ENCODE measurements around the gene PLEKHB2.
"Not testable (repeated sequence)": the region's sequence is repeated elsewhere in the genome, so short reads cannot be mapped to it uniquely, and the experiment has no call there.

The PLEKHB2 gene

DNA sequence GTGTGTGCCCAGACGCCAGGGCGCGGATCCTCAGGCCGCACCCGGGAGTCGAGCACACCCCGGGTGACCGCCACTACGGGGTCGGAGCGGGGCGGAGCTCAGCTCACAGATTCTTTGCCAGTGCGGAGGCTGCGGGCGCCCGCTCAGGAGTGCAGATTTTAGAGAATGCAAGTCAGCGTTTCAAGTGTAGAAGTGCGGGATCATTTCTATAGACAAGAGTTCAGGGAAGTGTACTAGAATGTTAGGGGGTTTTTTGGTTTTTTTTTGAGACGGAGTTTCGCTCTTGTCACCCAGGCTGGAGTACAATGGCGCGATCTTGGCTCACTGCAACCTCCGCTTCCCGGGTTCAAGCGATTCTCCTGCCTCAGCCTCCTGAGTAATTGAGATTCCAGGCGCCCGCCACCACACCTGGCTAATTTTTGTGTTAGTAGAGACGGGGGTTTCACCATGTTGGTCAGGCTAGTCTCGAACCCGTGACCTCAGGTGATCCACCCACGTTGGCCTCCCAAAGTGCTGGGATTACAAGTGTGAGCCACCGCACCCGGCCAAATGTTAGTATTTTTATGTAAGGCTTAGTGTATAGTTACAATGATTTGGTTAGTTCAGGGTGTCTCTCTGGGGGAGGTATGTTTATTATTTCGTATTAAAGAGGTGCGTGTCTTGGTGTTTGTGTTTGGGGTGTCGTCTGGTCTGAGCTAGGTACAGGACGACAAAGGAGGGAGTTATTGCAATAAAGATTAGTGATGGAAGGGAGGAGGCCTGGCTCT is 11.3 kb upstream of the PLEKHB2 start:
- no peak for DNase-seq (ENCODE audit: low read depth in 2 of 2)

DNA sequence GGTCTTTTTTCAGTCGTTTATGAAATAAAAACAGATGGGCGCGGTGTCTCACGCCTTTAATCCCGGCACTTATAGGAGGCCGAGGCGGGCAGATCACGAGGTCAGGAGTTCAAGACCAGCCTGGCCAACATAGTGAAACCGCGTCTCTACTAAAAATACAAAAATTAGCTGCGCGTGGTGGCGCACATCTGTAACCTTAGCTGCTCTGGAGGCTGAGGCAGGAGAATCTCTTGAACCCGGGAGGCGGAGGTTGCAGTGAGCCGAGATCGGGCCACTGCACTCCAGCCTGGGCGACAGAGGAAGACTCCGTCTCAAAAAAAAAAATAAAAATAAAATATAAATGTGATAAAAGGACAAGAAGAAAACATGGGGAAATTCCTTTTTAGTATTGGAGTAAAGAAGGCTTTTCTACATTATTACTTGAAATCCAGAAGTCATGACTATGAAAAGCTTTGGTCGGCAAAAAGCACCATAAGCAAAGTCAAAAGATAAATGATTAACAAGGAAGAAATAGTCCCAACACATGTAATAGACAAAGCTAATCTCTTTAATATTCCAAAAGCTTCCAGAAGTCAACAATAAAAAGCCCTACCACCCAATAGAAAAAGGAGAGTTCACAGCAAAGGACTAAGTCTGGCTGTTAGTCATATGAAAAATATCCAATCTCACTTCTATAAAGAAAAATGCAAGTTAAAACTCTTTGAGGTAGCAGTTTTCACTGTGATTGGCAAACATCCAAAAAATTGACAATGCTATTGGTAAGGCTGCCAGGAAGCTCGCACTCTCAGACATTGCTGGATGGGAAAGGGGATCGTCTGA is 10.5 kb upstream of the PLEKHB2 start:
- DNase-seq (ENCODE audit: low read depth in 2 of 2): no peak

DNA sequence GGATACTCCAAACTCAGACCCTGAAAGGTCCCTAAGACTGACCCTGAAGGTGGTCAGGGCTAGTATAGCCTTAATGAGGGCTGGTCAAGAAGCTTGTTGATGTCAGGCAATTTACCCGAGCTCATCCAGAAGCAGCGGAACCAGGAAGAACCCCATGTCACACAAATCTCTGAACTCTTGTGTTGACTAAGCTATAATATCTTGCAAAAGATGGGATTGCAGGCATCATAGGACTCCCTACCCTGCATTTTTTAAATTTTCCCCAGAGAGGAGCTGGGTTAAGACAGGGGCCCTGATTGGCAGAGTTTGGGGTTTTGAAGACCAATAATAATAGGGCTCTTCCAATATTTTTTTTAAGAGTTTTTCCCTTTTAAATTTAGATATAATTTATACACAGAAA is 2.0 kb upstream of the PLEKHB2 start:
- DNase-seq (ENCODE audit: low read depth in 2 of 2): no peak

DNA sequence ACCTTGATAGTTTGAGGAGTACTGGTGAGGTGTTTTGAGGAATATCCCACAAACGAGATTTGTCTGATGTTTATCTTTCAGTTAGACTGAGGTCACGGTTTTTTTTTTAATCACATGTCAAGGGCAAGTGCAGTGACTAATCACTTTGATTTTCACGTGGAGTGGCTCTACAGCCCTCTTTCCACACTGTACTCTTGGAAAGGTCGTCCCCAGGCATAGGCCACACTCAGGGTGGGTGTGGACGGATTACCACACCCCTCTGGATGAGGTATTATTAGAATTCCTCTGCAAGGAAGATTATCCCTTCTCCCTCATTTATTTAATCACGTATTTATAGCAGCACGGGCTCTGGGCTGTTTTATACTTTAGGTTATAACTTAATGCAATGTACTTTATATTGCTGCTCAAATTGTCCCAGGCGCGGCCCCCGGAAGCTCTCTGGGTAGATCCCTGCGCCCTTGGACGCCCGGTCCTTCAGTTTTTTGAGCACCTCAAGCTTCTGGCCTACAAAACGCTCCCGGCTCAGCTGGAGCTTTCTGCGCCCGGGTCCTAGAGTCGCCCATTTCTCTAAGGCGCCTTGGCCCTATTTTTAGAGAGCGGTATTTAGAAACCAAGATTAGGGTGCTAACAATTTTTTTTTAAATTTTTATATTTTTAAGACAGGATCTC is 515 bp upstream of the PLEKHB2 start:
- peak in 1 of 2 donors; percentile 21 for DNase-seq (ENCODE audit: low read depth in 2 of 2)

DNA sequence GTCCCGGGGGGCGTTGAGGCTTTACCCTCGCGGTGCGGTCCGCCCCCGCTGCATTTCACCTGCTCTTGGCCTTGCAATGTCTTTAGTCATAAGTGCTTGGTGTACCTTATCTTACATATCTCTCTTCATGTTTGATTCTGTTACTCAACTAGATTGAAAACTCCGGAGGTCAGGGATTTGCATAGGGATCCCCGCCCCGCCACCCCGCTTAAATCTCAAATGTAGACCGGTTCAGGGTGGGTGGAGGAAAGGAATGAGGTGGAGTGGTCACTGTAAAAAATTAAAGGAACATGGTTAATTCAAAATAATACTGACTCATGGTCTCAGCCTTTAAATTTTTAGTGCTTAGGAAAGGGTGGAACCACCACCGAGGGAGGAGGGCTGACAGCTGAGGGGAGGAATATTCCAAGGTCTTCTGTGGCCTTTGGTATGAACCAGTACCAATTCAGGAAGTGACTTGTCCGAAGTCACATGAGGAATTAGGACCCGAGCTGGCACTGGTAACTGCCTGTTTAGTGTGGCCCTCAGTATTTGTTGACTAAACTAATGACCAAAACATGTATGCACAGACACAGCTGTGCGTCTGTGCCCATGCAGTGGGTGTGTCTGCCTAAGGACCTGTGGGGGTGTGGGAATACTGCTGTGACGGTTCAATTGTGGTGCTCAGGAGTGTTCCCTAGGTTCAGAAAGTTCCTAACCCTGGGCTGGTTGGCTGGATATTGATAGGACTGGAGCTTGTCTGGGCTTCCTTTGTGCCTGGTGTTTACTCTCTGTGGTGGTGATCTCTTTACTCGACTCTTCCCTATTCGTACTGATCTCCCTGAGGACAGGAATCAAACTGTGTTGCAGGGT is 1.0 kb downstream of the PLEKHB2 start:
- DNase-seq (ENCODE audit: low read depth in 2 of 2): no peak

DNA sequence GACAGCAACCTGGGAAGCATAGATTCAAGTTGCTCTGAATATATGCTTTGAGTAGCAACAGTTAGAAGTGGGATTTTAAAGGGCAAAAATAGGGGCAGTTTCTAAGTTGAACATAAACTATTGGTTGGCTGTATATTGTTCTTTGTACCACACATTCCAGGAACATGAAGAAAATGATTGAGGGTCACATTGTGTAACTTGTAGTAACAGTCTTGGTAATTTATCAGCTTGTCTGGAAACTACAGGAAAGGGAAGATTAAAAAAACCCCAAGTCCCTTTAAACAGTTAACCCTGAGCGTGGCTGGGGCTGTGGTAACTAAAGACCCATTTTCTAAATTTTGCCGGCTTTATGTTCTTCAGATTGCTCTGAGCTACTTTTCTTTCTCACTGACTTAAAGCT is 7.4 kb downstream of the PLEKHB2 start:
- DNase-seq (ENCODE audit: low read depth in 2 of 2): no peak

GRCh38 chr2:131113566-131114227 is 8.6 kb downstream of the PLEKHB2 start:
- DNase-seq (ENCODE audit: low read depth in 2 of 2): no peak

- DNase-seq (ENCODE audit: low read depth in 2 of 2): not testable (repeated sequence)
Measured at GRCh38 chr2:131114950-131115349, 9.8 kb downstream of the PLEKHB2 start.

DNA sequence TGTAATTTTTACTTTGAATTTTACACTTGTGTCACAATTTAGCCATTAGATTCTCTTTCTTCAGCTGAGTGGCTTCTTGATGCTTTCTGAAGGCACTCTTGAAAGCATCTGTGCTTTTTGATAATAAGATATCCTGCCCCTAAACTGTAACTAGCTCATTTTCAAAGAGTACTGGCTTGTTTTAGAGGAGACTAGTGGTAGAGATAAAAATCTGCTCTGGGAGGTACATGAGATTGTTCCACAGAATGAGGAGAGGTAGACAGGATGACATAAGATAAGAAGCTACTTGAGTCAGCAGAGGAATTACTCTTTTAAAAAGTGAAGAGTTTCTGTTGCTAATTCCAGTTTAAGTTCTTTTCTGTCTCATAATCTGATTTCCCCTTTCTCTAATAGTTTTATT is 10.6 kb downstream of the PLEKHB2 start:
- DNase-seq (ENCODE audit: low read depth in 2 of 2): no peak

GRCh38 chr2:131120815-131121317 is 15.7 kb downstream of the PLEKHB2 start:
- no peak for DNase-seq (ENCODE audit: low read depth in 2 of 2)

DNA sequence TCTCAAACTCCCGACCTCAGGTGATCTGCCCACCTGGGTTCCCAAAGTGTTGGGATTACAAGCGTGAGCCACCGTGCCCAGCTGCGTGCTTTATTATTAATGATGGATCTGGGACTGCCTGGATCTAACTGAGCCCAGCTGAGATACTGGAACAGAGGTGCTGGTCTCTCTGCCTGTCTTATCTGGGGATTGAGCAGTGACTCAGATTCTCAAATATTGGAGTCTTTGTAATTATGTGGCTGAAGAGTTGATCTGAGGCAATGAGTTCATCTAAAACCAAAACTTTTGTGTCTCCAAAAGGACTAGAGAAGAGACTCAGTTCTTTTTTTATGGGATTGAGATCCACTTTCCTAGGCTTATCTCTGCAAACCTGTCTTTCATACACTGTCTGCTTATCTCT is 16.3 kb downstream of the PLEKHB2 start:
- no peak for DNase-seq (ENCODE audit: low read depth in 2 of 2)

GRCh38 chr2:131122496-131122895 is 17.4 kb downstream of the PLEKHB2 start:
- DNase-seq (ENCODE audit: low read depth in 2 of 2): no peak

DNA sequence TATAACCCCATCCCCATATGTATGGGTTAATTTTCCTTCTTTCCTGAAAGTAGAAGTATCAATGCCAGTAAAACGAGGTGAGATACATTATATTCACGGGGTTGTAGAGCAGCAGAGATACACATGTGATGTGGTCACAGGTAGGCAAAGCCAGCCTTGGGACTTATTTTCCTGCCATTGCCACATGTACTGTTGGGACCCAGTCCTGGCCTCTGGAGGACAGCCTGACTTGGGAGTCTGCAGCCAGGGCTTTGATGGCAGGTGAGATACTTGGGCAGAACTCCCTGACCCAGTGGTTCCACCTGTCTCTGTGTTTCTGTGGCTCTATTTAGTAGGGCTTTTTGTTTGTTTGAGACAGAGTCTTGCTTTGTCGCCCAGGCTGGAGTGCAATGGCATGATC is 18.1 kb downstream of the PLEKHB2 start:
- DNase-seq (ENCODE audit: low read depth in 2 of 2): no peak

GRCh38 chr2:131125195-131125757 is 20.1 kb downstream of the PLEKHB2 start:
- DNase-seq (ENCODE audit: low read depth in 2 of 2): no peak

GRCh38 chr2:131126436-131126835 is 21.3 kb downstream of the PLEKHB2 start:
- DNase-seq (ENCODE audit: low read depth in 2 of 2): no peak

DNA sequence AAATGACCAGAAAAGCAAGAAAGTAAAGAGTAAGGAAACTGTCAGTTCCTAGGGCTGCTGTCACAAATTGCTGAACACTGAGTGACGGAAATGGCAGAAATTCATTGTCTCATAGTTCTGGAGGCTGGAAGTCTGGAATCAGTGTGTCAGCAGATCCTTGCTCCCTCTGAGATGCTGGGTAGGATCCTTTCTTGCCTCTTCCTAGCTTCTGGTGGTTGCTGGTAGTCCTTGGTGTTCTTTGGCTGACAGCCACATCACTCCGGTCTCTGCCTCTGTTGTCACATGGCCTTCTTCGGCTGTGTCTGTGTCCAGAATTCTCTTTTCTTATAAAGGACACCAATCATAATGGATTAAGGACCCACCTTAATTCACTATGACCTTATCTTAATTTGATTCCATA is 21.9 kb downstream of the PLEKHB2 start:
- no peak for DNase-seq (ENCODE audit: low read depth in 2 of 2)

GRCh38 chr2:131127981-131128380 is 22.8 kb downstream of the PLEKHB2 start:
- no peak for DNase-seq (ENCODE audit: low read depth in 2 of 2)

DNA sequence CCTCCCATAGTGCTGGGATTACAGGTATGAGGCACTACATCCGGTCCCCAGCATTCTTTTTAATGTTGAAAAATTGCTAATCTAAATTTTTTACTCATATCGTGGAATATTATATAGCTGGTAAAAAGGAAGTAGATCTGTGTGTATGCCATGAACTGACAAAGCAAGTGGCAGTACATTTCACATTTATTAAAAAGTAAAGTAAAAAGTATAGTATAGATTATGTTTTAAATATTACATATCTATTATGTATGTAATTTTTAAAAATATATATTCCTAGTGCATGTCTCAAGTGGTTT is 25.1 kb downstream of the PLEKHB2 start:
- no peak for DNase-seq (ENCODE audit: low read depth in 2 of 2)

GRCh38 chr2:131132729-131133128 is 27.6 kb downstream of the PLEKHB2 start:
- DNase-seq (ENCODE audit: low read depth in 2 of 2): no peak

GRCh38 chr2:131140581-131140980 is 35.4 kb downstream of the PLEKHB2 start:
- no peak for DNase-seq (ENCODE audit: low read depth in 2 of 2)

GRCh38 chr2:131142849-131143248 is 37.7 kb downstream of the PLEKHB2 start:
- DNase-seq (ENCODE audit: low read depth in 2 of 2): no peak

Measured in stimulated activated CD8-positive, alpha-beta memory T cell treated with anti-CD3 and anti-CD28 coated beads, Interleukin-7, amount 100 ng/mL, for 1 hour (primary cell).